Stimulated activated CD8-positive, alpha-beta memory T cell treated with anti-CD3 and anti-CD28 coated beads, Interleukin-15, amount 100 ng/mL, for 24 hours (primary cell): ENCODE results near the gene N4BP2L2.
"Not testable (repeated sequence)": the region's sequence is repeated elsewhere in the genome, so short reads cannot be mapped to it uniquely, and the experiment has no call there.

Source experiments
- DNase-seq: peaks from one replicate; pipeline ENCODE4 v3.0.0-alpha.2; 2020; ENCODE audit warnings: low read depth

Gene N4BP2L2

GRCh38 chr13:32538621-32539246, at the start of gene N4BP2L2:
Gene N4BP2L2 (minus strand): TSS chr13:32538795. CDS start chr13:32537027, 1,768 bp downstream.
- peak; percentile 57 for DNase-seq

- DNase-seq: no peak
Observed at GRCh38 chr13:32587811-32588170, 49.2 kb upstream of the N4BP2L2 start.

GRCh38 chr13:32587011-32587810, 48.6 kb upstream of the N4BP2L2 start:
- peak; percentile 18 for DNase-seq

GRCh38 chr13:32586080-32586900, 47.7 kb upstream of the N4BP2L2 start, which contains the start of gene PDS5B:
Gene PDS5B (plus strand): TSS chr13:32586452. CDS start chr13:32648773, 62,321 bp downstream.
- peak; percentile 97 for DNase-seq

GRCh38 chr13:32585550-32586079, 47.0 kb upstream of the N4BP2L2 start:
- DNase-seq: no peak

GRCh38 chr13:32582991-32583390, 44.4 kb upstream of the N4BP2L2 start:
- no peak for DNase-seq

- no peak for DNase-seq
Observed at GRCh38 chr13:32582281-32582680, 43.7 kb upstream of the N4BP2L2 start.

- DNase-seq: no peak
Observed at GRCh38 chr13:32581177-32581786, 42.7 kb upstream of the N4BP2L2 start.

- DNase-seq: no peak
Observed at GRCh38 chr13:32577032-32577431, 38.4 kb upstream of the N4BP2L2 start.

GRCh38 chr13:32575687-32576086, 37.1 kb upstream of the N4BP2L2 start:
- not testable (repeated sequence) for DNase-seq

- DNase-seq: not testable (repeated sequence)
Observed at GRCh38 chr13:32560842-32561241, 22.2 kb upstream of the N4BP2L2 start.

- DNase-seq: no peak
Observed at GRCh38 chr13:32555613-32556012, 17.0 kb upstream of the N4BP2L2 start.

- DNase-seq: no peak
Observed at GRCh38 chr13:32553720-32554119, 15.1 kb upstream of the N4BP2L2 start.

- no peak for DNase-seq
Observed at GRCh38 chr13:32549788-32550187, 11.2 kb upstream of the N4BP2L2 start.

GRCh38 chr13:32548837-32549236, 10.2 kb upstream of the N4BP2L2 start:
- no peak for DNase-seq

GRCh38 chr13:32545083-32545482, 6.5 kb upstream of the N4BP2L2 start:
- DNase-seq: no peak

GRCh38 chr13:32542221-32542620, 3.6 kb upstream of the N4BP2L2 start:
- no peak for DNase-seq

- peak; percentile 10 for DNase-seq
Observed at GRCh38 chr13:32538143-32538620, 413 bp downstream of the N4BP2L2 start.

GRCh38 chr13:32537580-32538142, 934 bp downstream of the N4BP2L2 start:
- DNase-seq: no peak

GRCh38 chr13:32535748-32536147, 2.8 kb downstream of the N4BP2L2 start:
- no peak for DNase-seq

- no peak for DNase-seq
Observed at GRCh38 chr13:32535115-32535514, 3.5 kb downstream of the N4BP2L2 start.
